ENCODE results near the gene LTBP2. TPM values are rescaled to one million over a fixed set of nuclear protein-coding genes. Genes with fewer than 3 reads are reported as not detected.
A peak's percentile ranks its signal among the peaks of the same experiment; 100 is the strongest.

Gene LTBP2
- total and polyA plus RNA-seq, 2 of the 8 experiments (the other 6 are each of a cell fraction or from before 2014, with no cell fraction given): 0.48 to 0.89 TPM

GRCh38 chr14:74515891-74516412, 96.1 kb downstream of the LTBP2 start:
- no peak overlapping the region for H3K4me2 ChIP-seq (ENCODE audit: insufficient read depth in 1 of 2, low read depth in 2 of 2, low read length in 2 of 2)
- H3K9ac ChIP-seq (replicated peaks in 1 of 4; ENCODE audit: extremely low read depth in 1 of 4, low read depth in 3 of 4, low read length in 3 of 4): no peak overlapping the region
- POLR2A ChIA-PET (ENCODE audit: partially characterized antibody): interaction anchor here (0.8 kb wide), 2 partner anchors 10 to 131 kb away, joined by 3 to 4 read pairs; no protein-coding TSS in a partner anchor
- TF ChIP-seq NANOG (IDR thresholded peaks at IDR 0.05; ENCODE audit: insufficient read depth, low read depth, low read length, poor library complexity, severe bottlenecking): no peak
- no peak for TF ChIP-seq SRF (IDR thresholded peaks at IDR 0.05; ENCODE audit: low read depth, low read length)
- no peak for TF ChIP-seq EZH2 (IDR thresholded peaks at IDR 0.05; ENCODE audit: low read depth, low read length, severe bottlenecking)
- TF ChIP-seq, protein P1, sequence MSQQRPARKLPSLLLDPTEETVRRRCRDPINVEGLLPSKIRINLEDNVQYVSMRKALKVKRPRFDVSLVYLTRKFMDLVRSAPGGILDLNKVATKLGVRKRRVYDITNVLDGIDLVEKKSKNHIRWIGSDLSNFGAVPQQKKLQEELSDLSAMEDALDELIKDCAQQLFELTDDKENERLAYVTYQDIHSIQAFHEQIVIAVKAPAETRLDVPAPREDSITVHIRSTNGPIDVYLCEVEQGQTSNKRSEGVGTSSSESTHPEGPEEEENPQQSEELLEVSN (IDR thresholded peaks at IDR 0.05): no peak
- TF ChIP-seq BACH1 (IDR thresholded peaks at IDR 0.05; ENCODE audit: low read length): no peak
- no peak for TF ChIP-seq CBX8 (IDR thresholded peaks at IDR 0.05; ENCODE audit: borderline replicate concordance, low read depth, low read length)
- TF ChIP-seq, protein P2, sequence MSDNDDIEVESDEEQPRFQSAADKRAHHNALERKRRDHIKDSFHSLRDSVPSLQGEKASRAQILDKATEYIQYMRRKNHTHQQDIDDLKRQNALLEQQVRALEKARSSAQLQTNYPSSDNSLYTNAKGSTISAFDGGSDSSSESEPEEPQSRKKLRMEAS (IDR thresholded peaks at IDR 0.05): no peak
- TF ChIP-seq RXRA (IDR thresholded peaks at IDR 0.05; ENCODE audit: insufficient read depth, low read depth, low read length): no peak
- no peak for TF ChIP-seq TBP (IDR thresholded peaks at IDR 0.05; ENCODE audit: low read depth, low read length)
- TF ChIP-seq TEAD4 (IDR thresholded peaks at IDR 0.05; ENCODE audit: low read depth, low read length): no peak
- TF ChIP-seq SP2 (IDR thresholded peaks at IDR 0.05; ENCODE audit: low read length): no peak
- no peak for TF ChIP-seq JUND (IDR thresholded peaks at IDR 0.05; ENCODE audit: low read length)
- TF ChIP-seq SIX5 (IDR thresholded peaks at IDR 0.05; ENCODE audit: low read depth, low read length): no peak

More at GRCh38 chr14:74515891-74516412, 96.1 kb downstream of the LTBP2 start:
- Histone ChIP-seq H2BK15ac (ENCODE audit: low read length) (no peak overlapping the region), H3K23ac (ENCODE audit: insufficient read length) (no peak overlapping the region), H2BK5ac (ENCODE audit: low read depth, low read length) (0 out of 2 replicates have a peak overlapping the region, but pooled peaks have one; percentile 19), H3K79me1 (ENCODE audit: low read depth, low read length) (no peaks in the 10 kb centered on the region), H4K91ac (replicated peaks; ENCODE audit: insufficient read length, low read length) (no peak overlapping the region), H2AK5ac (ENCODE audit: low read depth, low read length) (peak overlapping the region; percentile 75; the same call in 1 of the 2 replicates), H3K9me3 (ENCODE audit: insufficient read depth in 2 of 2, low read depth in 1 of 2, low read length in 1 of 2) (no peaks in the 10 kb centered on the region), H2BK12ac (ENCODE audit: low read depth, low read length) (peak overlapping the region; percentile 89; the same call in 1 of the 2 replicates), H3K27me3 (replicated peaks in 1 of 4; ENCODE audit: control insufficient read depth in 3 of 4, extremely low read depth in 1 of 4, insufficient read depth in 3 of 4, low read length in 3 of 4) (no peaks in the 10 kb centered on the region; a peak in 1 of 7 replicates), H3K23me2 (ENCODE audit: low read depth, low read length) (no peaks in the 10 kb centered on the region), H4K5ac (ENCODE audit: insufficient read length, low read depth, low read length) (no peak overlapping the region), H3K14ac (ENCODE audit: insufficient read length) (no peak overlapping the region), H4K8ac (ENCODE audit: extremely low read depth, insufficient read depth, low read length) (no peak overlapping the region), H3K36me3 (ENCODE audit: control insufficient read depth in 2 of 4, insufficient read depth in 4 of 4, low read length in 3 of 4) (no peaks in the 10 kb centered on the region), H3K4me1 (replicated peaks in 1 of 4; ENCODE audit: control insufficient read depth in 3 of 4, insufficient read depth in 4 of 4, low read length in 3 of 4) (peaks cover 3 to 13% (median 4%) of the 10 kb centered on the region in 4 experiments; a peak in 5 of 7 replicates), H3K79me2 (ENCODE audit: control insufficient read depth in 1 of 2, insufficient read depth in 2 of 2, low read length in 2 of 2) (no peaks in the 10 kb centered on the region), H3K56ac (replicated peaks; ENCODE audit: insufficient read length, low read depth, low read length) (no peak overlapping the region), H3K4me3 (ENCODE audit: extremely low read depth in 1 of 4, insufficient read depth in 2 of 4, low read depth in 3 of 4, low read length in 4 of 4) (no peak overlapping the region), H2BK120ac (replicated peaks; ENCODE audit: low read depth, low read length) (no peak overlapping the region), H3K27ac (ENCODE audit: low read depth, low read length) (no peak overlapping the region), H3K18ac (ENCODE audit: extremely low read depth, low read length) (no peak overlapping the region), H3K4ac (replicated peaks; ENCODE audit: insufficient read length, low read depth, low read length) (no peak overlapping the region), H2AFZ (ENCODE audit: low read length) (no peak overlapping the region), H4K20me1 (replicated peaks in 1 of 2; ENCODE audit: control insufficient read depth in 1 of 2, insufficient read depth in 2 of 2, low read length in 2 of 2) (no peaks in the 10 kb centered on the region), H2BK20ac (ENCODE audit: low read length) (no peak overlapping the region)
- 91% methylated on average over 7 of the region's 8 CpGs; no CpG with 5 or more reads in 1 of the 2 experiments for WGBS, 2 experiments (ENCODE audit: extremely low coverage in 1 of 2, insufficient coverage in 1 of 2, insufficient read length in 1 of 2, insufficient replicate concordance in 2 of 2, low coverage in 1 of 2, low lambda C conversion rate in 2 of 2, missing lambda C conversion rate in 1 of 2)
- FAIRE-seq: no peak
- no peak for DNase-seq (ENCODE audit: low read depth in 1 of 2, low spot score in 2 of 2)
- CTCF ChIA-PET (ENCODE audit: partially characterized antibody): interaction anchor here (0.6 to 5.7 kb wide), 9 partner anchors 8 to 218 kb away, joined by 3 to 51 read pairs (median 4); no protein-coding TSS in a partner anchor

Measured in H1 (cell line).